HG03520 (cell line): ENCODE data around the gene LRATD1.
"Not testable (repeated sequence)": the region's sequence is repeated elsewhere in the genome, so short reads cannot be mapped to it uniquely, and the experiment has no call there.

Source experiments
- ATAC-seq: cut with Tn5 transposase; IDR thresholded peaks from one replicate; pipeline ENCODE4 v1.9.1; 2021; ENCODE audit warnings: mild to moderate bottlenecking, moderate library complexity; ENCODE audit not compliant: unreplicated experiment

Gene LRATD1

GRCh38 chr2:14632133-14632936 is at the start of gene LRATD1:
Gene LRATD1, plus strand, starts transcription at chr2:14632717. Its CDS starts 1,263 bp downstream, at chr2:14633980.
- no peak for ATAC-seq

GRCh38 chr2:14583059-14583458 is 49.5 kb upstream of the LRATD1 start:
- ATAC-seq, result no peak

GRCh38 chr2:14583802-14584201 is 48.7 kb upstream of the LRATD1 start:
- ATAC-seq, result no peak

- no peak for ATAC-seq
Measured at GRCh38 chr2:14587119-14587518, 45.4 kb upstream of the LRATD1 start.

GRCh38 chr2:14601156-14601770 is 31.3 kb upstream of the LRATD1 start:
- no peak for ATAC-seq

GRCh38 chr2:14602309-14602708 is 30.2 kb upstream of the LRATD1 start:
- no peak for ATAC-seq

- ATAC-seq, result no peak
Measured at GRCh38 chr2:14603676-14604075, 28.8 kb upstream of the LRATD1 start.

GRCh38 chr2:14608245-14608644 is 24.3 kb upstream of the LRATD1 start:
- no peak for ATAC-seq

GRCh38 chr2:14614017-14614416 is 18.5 kb upstream of the LRATD1 start:
- no peak for ATAC-seq

GRCh38 chr2:14615121-14615520 is 17.4 kb upstream of the LRATD1 start:
- ATAC-seq, result no peak

GRCh38 chr2:14615760-14616159 is 16.8 kb upstream of the LRATD1 start:
- no peak for ATAC-seq

GRCh38 chr2:14616342-14616741 is 16.2 kb upstream of the LRATD1 start:
- ATAC-seq, result no peak

- no peak for ATAC-seq
Measured at GRCh38 chr2:14616950-14617349, 15.6 kb upstream of the LRATD1 start.

- ATAC-seq, result no peak
Measured at GRCh38 chr2:14619441-14619840, 13.1 kb upstream of the LRATD1 start.

GRCh38 chr2:14621114-14621513 is 11.4 kb upstream of the LRATD1 start:
- ATAC-seq, result no peak

- no peak for ATAC-seq
Measured at GRCh38 chr2:14621906-14622549, 10.5 kb upstream of the LRATD1 start.

GRCh38 chr2:14622550-14622939 is 10.0 kb upstream of the LRATD1 start:
- ATAC-seq, result not testable (repeated sequence)

GRCh38 chr2:14623237-14623636 is 9.3 kb upstream of the LRATD1 start:
- ATAC-seq, result no peak

GRCh38 chr2:14626873-14627272 is 5.6 kb upstream of the LRATD1 start:
- no peak for ATAC-seq

GRCh38 chr2:14628901-14629300 is 3.6 kb upstream of the LRATD1 start:
- no peak for ATAC-seq

GRCh38 chr2:14631406-14632040 is 994 bp upstream of the LRATD1 start:
- no peak for ATAC-seq

- no peak for ATAC-seq
Measured at GRCh38 chr2:14633061-14633460, 544 bp downstream of the LRATD1 start.
